BJ (cell line): Measurements from ENCODE around the gene WDR88. TPM values are rescaled to one million over a fixed set of nuclear protein-coding genes. Genes with fewer than 3 reads are reported as not detected.

ENCODE experiments used
- CTCF ChIA-PET: fragments of 350-600 bp; formaldehyde crosslinking; extraction: SDS; loops from one replicate; lab custom pipeline; 2021; ENCODE audit warnings: antibody characterized with exemption, inconsistent platforms; lab: Yijun Ruan, JAX
- POLR2A ChIA-PET: fragments of 300-600 bp; sonication (Branson Sonifier 250); formaldehyde crosslinking; extraction: SDS; loops from one replicate; lab custom pipeline; 2021; ENCODE audit warnings: antibody characterized with exemption; lab: Charles Lee
- DNase-seq: peaks from one replicate; pipeline ENCODE4 v3.0.0-alpha.2; 2011; ENCODE audit warnings: low read depth
- H3K27me3 ChIP-seq: 2 replicates; pipeline ENCODE4 v1.6.0; 2011; ENCODE audit warnings: low read length; ENCODE audit not compliant: control insufficient read depth, insufficient read depth
- H3K36me3 ChIP-seq: 2 replicates; pipeline ENCODE4 v1.5.1; 2011; ENCODE audit warnings: low read length; ENCODE audit not compliant: control insufficient read depth, insufficient read depth
- H3K4me3 ChIP-seq: 2 replicates; pipeline ENCODE4 v1.5.1; 2011; ENCODE audit warnings: low read depth, mild to moderate bottlenecking, control low read depth, low read length
- polyA plus RNA-seq: library from polyadenylated mRNA; depleted of rRNA; stranded (reverse); fragments of >200 nt; gene quantifications from 2 replicates; pipeline ENCODE4 v1.2.3, GENCODE V29; 2011
- TF ChIP-seq, protein P1 (sequence below): IDR thresholded peaks from 2 replicates; pipeline ENCODE4 v1.5.1; 2011; ENCODE audit warnings: low read depth, mild to moderate bottlenecking, control low read depth, inconsistent platforms, low read length, moderate library complexity; ENCODE audit not compliant: insufficient read depth

The WDR88 gene
- polyA plus RNA-seq, 1 experiment, result not detected

DNA sequence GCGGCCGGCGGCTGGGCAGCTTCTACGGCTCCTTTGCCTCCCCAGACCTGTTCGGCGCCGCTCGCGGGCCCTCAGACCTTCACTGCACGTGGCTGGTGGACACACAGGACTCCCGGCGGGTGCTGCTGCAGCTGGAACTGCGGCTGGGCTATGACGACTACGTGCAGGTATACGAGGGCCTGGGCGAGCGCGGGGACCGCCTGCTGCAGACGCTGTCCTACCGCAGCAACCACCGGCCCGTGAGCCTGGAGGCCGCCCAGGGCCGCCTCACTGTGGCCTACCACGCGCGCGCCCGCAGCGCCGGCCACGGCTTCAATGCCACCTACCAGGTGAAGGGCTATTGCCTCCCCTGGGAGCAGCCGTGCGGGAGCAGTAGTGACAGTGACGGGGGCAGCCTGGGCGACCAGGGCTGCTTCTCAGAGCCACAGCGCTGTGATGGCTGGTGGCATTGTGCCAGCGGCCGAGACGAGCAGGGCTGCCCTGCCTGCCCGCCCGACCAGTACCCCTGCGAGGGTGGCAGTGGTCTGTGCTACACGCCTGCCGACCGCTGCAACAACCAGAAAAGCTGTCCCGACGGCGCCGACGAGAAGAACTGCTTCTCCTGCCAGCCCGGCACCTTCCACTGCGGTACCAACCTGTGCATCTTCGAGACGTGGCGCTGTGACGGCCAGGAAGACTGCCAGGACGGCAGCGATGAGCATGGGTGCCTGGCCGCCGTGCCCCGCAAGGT is 73.8 kb downstream of the WDR88 start:
- no peaks in the 10 kb centered on the region for H3K27me3 ChIP-seq
- DNase-seq, result no peak
- ChIA-PET CTCF (no interaction called here), POLR2A (no interaction called here)
- no peak overlapping the region for H3K4me3 ChIP-seq
- H3K36me3 ChIP-seq, result peaks cover 6% of the 10 kb centered on the region
- TF ChIP-seq, protein P1, sequence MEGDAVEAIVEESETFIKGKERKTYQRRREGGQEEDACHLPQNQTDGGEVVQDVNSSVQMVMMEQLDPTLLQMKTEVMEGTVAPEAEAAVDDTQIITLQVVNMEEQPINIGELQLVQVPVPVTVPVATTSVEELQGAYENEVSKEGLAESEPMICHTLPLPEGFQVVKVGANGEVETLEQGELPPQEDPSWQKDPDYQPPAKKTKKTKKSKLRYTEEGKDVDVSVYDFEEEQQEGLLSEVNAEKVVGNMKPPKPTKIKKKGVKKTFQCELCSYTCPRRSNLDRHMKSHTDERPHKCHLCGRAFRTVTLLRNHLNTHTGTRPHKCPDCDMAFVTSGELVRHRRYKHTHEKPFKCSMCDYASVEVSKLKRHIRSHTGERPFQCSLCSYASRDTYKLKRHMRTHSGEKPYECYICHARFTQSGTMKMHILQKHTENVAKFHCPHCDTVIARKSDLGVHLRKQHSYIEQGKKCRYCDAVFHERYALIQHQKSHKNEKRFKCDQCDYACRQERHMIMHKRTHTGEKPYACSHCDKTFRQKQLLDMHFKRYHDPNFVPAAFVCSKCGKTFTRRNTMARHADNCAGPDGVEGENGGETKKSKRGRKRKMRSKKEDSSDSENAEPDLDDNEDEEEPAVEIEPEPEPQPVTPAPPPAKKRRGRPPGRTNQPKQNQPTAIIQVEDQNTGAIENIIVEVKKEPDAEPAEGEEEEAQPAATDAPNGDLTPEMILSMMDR, result no peak

DNA sequence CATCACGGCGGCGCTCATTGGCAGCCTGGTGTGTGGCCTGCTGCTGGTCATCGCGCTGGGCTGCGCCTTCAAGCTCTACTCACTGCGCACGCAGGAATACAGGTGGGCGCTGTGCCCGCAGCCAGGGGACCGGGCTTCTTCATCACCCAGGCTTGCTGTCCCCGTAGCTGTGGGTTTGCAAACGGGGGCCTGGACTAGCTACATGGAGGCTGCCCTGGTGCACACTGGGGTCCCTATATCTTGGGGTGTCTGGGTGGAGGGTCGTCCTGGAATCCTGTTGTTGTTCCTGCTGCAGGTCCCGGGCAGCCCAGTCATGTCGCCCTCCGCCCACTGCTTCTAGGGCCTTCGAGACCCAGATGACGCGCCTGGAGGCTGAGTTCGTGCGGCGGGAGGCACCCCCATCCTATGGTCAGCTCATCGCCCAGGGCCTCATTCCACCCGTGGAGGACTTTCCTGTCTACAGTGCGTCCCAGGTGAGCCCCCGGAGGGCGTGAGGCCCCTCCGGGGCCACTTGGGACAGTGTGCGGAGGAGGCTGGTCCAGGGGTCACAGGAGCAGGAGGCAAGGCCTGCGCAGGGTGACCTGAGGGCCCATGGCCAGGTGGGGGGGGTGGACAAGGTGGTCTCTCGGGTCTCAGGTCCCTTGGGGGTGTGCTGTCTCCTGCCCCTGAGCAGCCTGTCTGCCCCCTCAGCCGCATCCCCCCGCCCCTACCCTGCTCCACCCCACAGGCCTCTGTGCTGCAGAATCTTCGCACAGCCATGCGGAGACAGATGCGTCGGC is 74.5 kb downstream of the WDR88 start:
- TF ChIP-seq, protein P1, result no peak
- Histone ChIP-seq H3K27me3 (no peaks in the 10 kb centered on the region), H3K4me3 (no peak overlapping the region), H3K36me3 (peaks cover 6% of the 10 kb centered on the region)
- no peak for DNase-seq
- ChIA-PET POLR2A (no interaction called here), CTCF (no interaction called here)

DNA sequence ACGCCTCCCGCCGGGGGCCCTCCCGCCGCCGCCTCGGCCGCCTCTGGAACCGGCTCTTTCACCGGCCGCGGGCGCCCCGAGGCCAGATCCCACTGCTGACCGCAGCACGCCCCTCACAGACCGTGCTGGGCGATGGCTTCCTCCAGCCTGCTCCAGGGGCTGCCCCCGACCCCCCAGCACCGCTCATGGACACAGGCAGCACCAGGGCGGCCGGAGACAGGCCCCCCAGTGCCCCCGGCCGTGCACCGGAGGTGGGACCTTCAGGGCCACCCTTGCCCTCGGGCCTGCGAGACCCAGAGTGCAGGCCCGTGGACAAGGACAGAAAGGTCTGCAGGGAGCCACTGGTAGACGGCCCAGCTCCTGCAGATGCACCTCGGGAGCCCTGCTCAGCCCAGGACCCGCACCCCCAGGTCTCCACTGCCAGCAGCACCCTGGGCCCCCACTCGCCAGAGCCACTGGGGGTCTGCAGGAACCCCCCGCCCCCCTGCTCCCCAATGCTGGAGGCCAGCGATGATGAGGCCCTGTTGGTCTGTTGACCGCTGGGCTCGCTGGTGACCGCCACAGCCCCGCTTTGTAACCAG is 75.2 kb downstream of the WDR88 start:
- TF ChIP-seq, protein P1, result no peak
- H3K4me3 ChIP-seq, result no peak overlapping the region
- ChIA-PET CTCF (no interaction called here), POLR2A (no interaction called here)
- H3K36me3 ChIP-seq, result peaks cover 6% of the 10 kb centered on the region
- no peak for DNase-seq
- H3K27me3 ChIP-seq, result no peaks in the 10 kb centered on the region

DNA sequence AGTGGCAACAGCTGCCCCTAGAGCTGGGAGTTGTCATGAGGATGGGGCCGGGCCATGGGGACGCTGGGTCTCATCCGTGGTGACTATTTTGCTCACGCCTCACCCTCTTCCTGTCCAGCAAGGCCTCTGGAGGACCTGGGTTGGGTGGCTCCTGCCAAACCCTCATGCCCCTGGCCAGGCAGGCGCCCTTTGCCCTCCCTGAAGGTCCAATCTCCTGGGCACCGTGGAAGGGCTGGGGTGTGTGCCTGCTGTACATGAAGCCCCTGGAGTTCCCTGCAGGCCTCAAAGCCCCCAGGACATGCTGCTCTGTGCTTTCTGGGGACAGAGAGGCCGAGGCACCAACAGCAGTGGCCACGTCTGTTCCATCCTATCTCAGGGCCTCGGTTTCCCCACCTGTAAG is 76.0 kb downstream of the WDR88 start:
- CTCF ChIA-PET, result interaction anchor here (1.0 to 2.1 kb wide), 2 partner anchors 24 to 27 kb away, joined by 4 to 6 read pairs; no protein-coding TSS in a partner anchor
- POLR2A ChIA-PET, result no interaction called here

More for the DNA sequence above, 76.0 kb downstream of the WDR88 start:
- peaks cover 4% of the 10 kb centered on the region for H3K36me3 ChIP-seq
- H3K4me3 ChIP-seq, result no peak overlapping the region
- no peaks in the 10 kb centered on the region for H3K27me3 ChIP-seq
- TF ChIP-seq, protein P1, result no peak
- DNase-seq, result no peak
